ENCODE data around the gene SLC25A44.

DNA sequence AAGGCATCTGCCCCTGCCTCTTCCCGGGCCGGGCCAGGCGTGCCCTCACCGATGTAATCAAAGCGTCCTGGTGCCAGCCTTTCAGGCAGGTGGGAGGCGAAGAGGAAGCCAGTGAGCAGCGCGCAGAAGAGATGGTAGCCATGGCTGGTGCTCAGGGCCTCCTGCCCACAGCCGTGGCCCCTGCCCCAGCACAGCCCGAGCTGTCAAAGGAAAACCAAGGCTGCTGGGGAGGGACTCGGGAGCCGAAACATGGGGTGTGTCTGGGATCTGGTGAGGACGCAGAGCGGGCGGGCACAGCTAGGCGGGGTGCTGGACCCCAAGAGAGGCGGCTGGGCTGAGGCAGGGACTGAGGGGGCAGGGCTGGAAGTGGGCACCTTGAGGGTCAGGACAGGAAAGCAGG is 50.8 kb downstream of the SLC25A44 start:
- TF ChIP-seq POLR2A (IDR thresholded peaks at IDR 0.05) (no peak), CTCF (IDR thresholded peaks at IDR 0.05) (no peak)

Data from heart left ventricle (tissue), 13 donors.